Stomach (tissue), 19 donors: Measurements from ENCODE around the gene LYSET. TPM values are rescaled to one million over a fixed set of nuclear protein-coding genes. Genes with fewer than 3 reads are reported as not detected.
"Not testable (repeated sequence)": the region's sequence is repeated elsewhere in the genome, so short reads cannot be mapped to it uniquely, and the experiment has no call there.

ENCODE experiments used
- DNase-seq, 2 donors: peaks; one replicate each; pipeline versions ENCODE4 v3.0.0 to v3.0.0-alpha.2; 2013 to 2019
- H3K27ac ChIP-seq, 5 donors: fragments of 200-600 bp in 4 of 5; sonication (generic) in 4 of 5; one replicate each; pipeline ENCODE4 v1.5.1; 2013 to 2019; ENCODE audit warnings: mild to moderate bottlenecking in 1 of 5, moderate library complexity in 1 of 5
- H3K27me3 ChIP-seq, 3 donors: fragments of 200-600 bp; sonication (generic); one replicate each; pipeline ENCODE4 v1.5.1; 2017 to 2019; ENCODE audit warnings: mixed run types in 1 of 3
- H3K36me3 ChIP-seq, 4 donors: fragments of 200-600 bp; sonication (generic); 1 replicate in 3 of 4; 2 replicates in 1 of 4; pipeline ENCODE4 v1.5.1; 2016 to 2019
- H3K4me1 ChIP-seq, 4 donors: fragments of 200-600 bp; sonication (generic); one replicate each; pipeline ENCODE4 v1.5.1; 2016 to 2019
- H3K4me3 ChIP-seq, 4 donors: fragments of 200-600 bp; sonication (generic) in 3 of 4; one replicate each; pipeline ENCODE4 v1.5.1; 2016 to 2019; ENCODE audit warnings: mild to moderate bottlenecking in 1 of 4
- H3K9me3 ChIP-seq, 4 donors: fragments of 200-600 bp; sonication (generic); one replicate each; pipeline ENCODE4 v1.5.1; 2016 to 2019
- EP300 ChIP-seq: sonication (generic); formaldehyde crosslinking; IDR thresholded peaks from one replicate; pipeline ENCODE4 v1.6.1; 2017; ENCODE audit warnings: antibody characterized with exemption
- POLR2A ChIP-seq, 4 donors: fragments of 450-650 bp; IDR thresholded peaks; one replicate each; pipeline ENCODE4 v1.6.1; 2016; ENCODE audit warnings: antibody characterized with exemption in 4 of 4, control low read depth in 2 of 4, mild to moderate bottlenecking in 1 of 4, moderate library complexity in 1 of 4
- POLR2AphosphoS5 ChIP-seq, 3 donors: sonication (generic); formaldehyde crosslinking; IDR thresholded peaks; one replicate each; pipeline ENCODE4 v1.6.1; 2016; ENCODE audit warnings: antibody characterized with exemption in 3 of 3
- WGBS, 5 donors: extraction: QIAGEN DNeasy Blood & Tissue Kit in 3 of 5; methylation state at CpG; one replicate each; pipeline versions ENCODE4 v1.1.5 to v1.1.7; 2013 to 2018; 5-methylcytosine and 5-hydroxymethylcytosine counted together
- intact Hi-C: fragments of 100-400 bp; cut with DNase I; formaldehyde crosslinking; loops from one replicate; pipeline ENCODE4 v1.15.1; 2023; ENCODE audit warnings: low total_unique reads
- long read RNA-seq, 10 donors: transcript quantifications; one replicate each; lab custom pipeline, GENCODE V29; 2026
- polyA plus RNA-seq, 3 donors: library from polyadenylated mRNA; stranded (reverse); fragments of 200-250 nt; gene quantifications; one replicate each; pipeline ENCODE4 v1.2.3, GENCODE V29; 2013
- total RNA-seq, 5 donors: library from RNA; depleted of rRNA; stranded (reverse); fragments of >200 nt; gene quantifications; one replicate each; pipeline versions ENCODE4 v1.1.0 to v1.2.3, GENCODE V29; 2014 to 2016
- TF ChIP-seq, protein P1 (sequence below), 7 experiments: fragments of 450-650 bp in 4 of 7; fragments of 200-600 bp in 3 of 7; sonication (generic) in 3 of 7; IDR thresholded peaks; one replicate each; pipeline ENCODE4 v1.5.1; 2016 to 2019; ENCODE audit warnings: antibody characterized with exemption in 7 of 7, control low read depth in 2 of 7, mild to moderate bottlenecking in 1 of 7
- donor health status: healthy with polysubstance abuse.
- donor health status: Bipolar disorder and iron deficiency.
- donor health status: healthy.

LYSET gene, protein sequence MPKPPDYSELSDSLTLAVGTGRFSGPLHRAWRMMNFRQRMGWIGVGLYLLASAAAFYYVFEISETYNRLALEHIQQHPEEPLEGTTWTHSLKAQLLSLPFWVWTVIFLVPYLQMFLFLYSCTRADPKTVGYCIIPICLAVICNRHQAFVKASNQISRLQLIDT
- 10 to 100 TPM in 1 of 5 donors, 1 to 10 TPM in 2, under 1 TPM in 2; 0.87 to 11.6 (median 2.9) TPM for total RNA-seq
- 10 to 100 TPM; 19.3 to 23.8 (median 21.6) TPM for polyA plus RNA-seq
- long read RNA-seq, donor 1, partial matches to known transcripts, result 0 of 5 reads
- long read RNA-seq, donor 1, other reads (novel, unspliced or antisense), result 0 of 5 reads
- long read RNA-seq, donor 2, transcript TMEM251-201 (2 exons, 909 nt), result major isoform, 5 of 5 reads
- long read RNA-seq, donor 2, partial matches to known transcripts, result 0 of 5 reads
- long read RNA-seq, donor 2, other reads (novel, unspliced or antisense), result 0 of 5 reads
- long read RNA-seq, donor 3, transcript TMEM251-201 (2 exons, 909 nt), result major isoform, 8 of 9 reads
- long read RNA-seq, donor 3, partial matches to known transcripts, result 0 of 9 reads
- long read RNA-seq, donor 3, other reads (novel, unspliced or antisense), result 0 of 9 reads
- long read RNA-seq, donor 4, result 0 reads
- long read RNA-seq, donor 5, transcript TMEM251-201 (2 exons, 909 nt), result major isoform, 12 of 14 reads
- long read RNA-seq, donor 5, partial matches to known transcripts, result 0 of 14 reads
- long read RNA-seq, donor 5, other reads (novel, unspliced or antisense), result 0 of 14 reads
- long read RNA-seq, donor 6, transcript TMEM251-201 (2 exons, 909 nt), result major isoform, 22 of 41 reads
- long read RNA-seq, donor 6, transcript TMEM251-202 (2 exons, 1,303 nt), result minor isoform, 6 of 41 reads
- long read RNA-seq, donor 6, partial matches to known transcripts, result 13 of 41 reads
- long read RNA-seq, donor 6, other reads (novel, unspliced or antisense), result 0 of 41 reads
- long read RNA-seq, donor 7, transcript TMEM251-201 (2 exons, 909 nt), result major isoform, 12 of 13 reads
- long read RNA-seq, donor 7, partial matches to known transcripts, result 0 of 13 reads
- long read RNA-seq, donor 7, other reads (novel, unspliced or antisense), result 0 of 13 reads
- long read RNA-seq, donor 8, transcript TMEM251-201 (2 exons, 909 nt), result major isoform, 8 of 9 reads
- long read RNA-seq, donor 8, partial matches to known transcripts, result 0 of 9 reads
- long read RNA-seq, donor 8, other reads (novel, unspliced or antisense), result 0 of 9 reads
- long read RNA-seq, donor 9, transcript TMEM251-201 (2 exons, 909 nt), result major isoform, 8 of 14 reads
- long read RNA-seq, donor 9, transcript TMEM251-202 (2 exons, 1,303 nt), result minor isoform, 6 of 14 reads
- long read RNA-seq, donor 9, partial matches to known transcripts, result 0 of 14 reads
- long read RNA-seq, donor 9, other reads (novel, unspliced or antisense), result 0 of 14 reads
- long read RNA-seq, donor 10, transcript TMEM251-201 (2 exons, 909 nt), result major isoform, 9 of 13 reads
- long read RNA-seq, donor 10, partial matches to known transcripts, result 0 of 13 reads
- long read RNA-seq, donor 10, other reads (novel, unspliced or antisense), result 0 of 13 reads

DNA sequence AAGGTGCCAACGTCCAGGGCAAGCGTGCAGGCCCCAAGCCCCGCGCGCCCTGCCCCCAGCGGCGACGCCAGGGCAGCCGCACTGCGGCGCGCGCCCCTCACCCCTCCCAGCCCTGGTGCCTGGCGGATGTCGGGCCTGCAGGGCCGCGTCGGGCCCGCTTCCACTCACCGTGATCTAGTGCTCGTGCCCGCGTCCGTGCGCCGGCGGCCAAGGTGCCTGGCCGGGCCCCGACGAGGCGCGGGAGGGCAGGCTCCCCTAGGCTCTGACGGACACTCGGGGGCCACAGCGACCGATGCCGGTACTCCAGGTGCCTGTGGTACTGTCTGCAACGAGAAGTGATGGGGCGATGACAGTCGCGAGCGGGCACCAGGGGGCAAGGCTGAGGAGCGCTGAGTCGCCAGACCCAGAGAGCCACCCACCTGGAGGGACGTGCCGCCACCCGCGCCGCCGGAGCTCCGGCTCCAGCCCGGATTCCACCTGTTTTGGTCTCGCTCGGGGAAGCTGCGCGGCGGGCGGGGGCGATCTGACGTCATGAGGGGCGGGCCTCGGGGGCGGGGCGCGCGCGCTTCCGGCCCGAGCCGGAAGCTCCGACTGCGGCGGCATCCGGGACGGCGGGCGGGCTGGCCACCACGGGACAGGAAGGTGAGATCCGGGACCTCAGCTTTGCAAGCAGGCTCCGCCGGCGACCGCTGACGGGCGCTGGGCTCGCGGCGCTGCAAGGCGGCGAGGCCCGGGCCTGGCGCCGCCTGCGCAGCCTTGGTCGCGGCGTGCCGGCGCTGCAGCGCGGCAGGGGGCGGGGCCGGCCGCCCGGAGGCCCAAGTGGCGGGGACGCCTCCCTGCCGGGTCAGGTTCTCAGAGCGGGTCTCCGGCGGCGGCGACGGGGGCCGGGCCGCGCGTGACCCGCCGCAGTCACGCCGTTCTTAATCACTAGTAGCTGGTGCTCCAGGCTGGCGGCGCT is at the start of gene LYSET, which contains the start of gene MOAP1:
Gene LYSET, plus strand, starts transcription at position 927 of the 958 bp plus-strand sequence. CDS start 89 bp downstream, outside the sequence.
Gene MOAP1, minus strand, starts transcription at position 507 of the 958 bp plus-strand sequence. CDS start 655 bp downstream, outside the sequence.
- intact Hi-C loops, result no loop called here
- Histone ChIP-seq H3K36me3 (peaks cover 0 to 42% (median 38%) of the 10 kb centered on the region in 4 donors), H3K27me3 (no peaks in the 10 kb centered on the region), H3K4me3 (peak within 1 kb of the TSS; percentile 67 to 95 (median 76)), H3K27ac (peak within 1 kb of the TSS; percentile 92 to 100 (median 97)), H3K4me1 (peaks cover 24 to 42% (median 32%) of the 10 kb centered on the region in 4 donors), H3K9me3 (no peaks in the 10 kb centered on the region)
- 0 to 1% (median 0%) methylated on average over 19 to 124 of the region's 124 CpGs for WGBS, 5 donors
- TF ChIP-seq POLR2AphosphoS5 (IDR thresholded peaks at IDR 0.05) (peak; percentile 61 to 90 (median 89)), POLR2A (IDR thresholded peaks at IDR 0.05) (peak in 2 of 4 donors; percentile 66 to 76), EP300 (no peak)
- TF ChIP-seq, protein P1, sequence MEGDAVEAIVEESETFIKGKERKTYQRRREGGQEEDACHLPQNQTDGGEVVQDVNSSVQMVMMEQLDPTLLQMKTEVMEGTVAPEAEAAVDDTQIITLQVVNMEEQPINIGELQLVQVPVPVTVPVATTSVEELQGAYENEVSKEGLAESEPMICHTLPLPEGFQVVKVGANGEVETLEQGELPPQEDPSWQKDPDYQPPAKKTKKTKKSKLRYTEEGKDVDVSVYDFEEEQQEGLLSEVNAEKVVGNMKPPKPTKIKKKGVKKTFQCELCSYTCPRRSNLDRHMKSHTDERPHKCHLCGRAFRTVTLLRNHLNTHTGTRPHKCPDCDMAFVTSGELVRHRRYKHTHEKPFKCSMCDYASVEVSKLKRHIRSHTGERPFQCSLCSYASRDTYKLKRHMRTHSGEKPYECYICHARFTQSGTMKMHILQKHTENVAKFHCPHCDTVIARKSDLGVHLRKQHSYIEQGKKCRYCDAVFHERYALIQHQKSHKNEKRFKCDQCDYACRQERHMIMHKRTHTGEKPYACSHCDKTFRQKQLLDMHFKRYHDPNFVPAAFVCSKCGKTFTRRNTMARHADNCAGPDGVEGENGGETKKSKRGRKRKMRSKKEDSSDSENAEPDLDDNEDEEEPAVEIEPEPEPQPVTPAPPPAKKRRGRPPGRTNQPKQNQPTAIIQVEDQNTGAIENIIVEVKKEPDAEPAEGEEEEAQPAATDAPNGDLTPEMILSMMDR (IDR thresholded peaks at IDR 0.05), result peak in 3 of 7 experiments; percentile 4 to 35 (median 29)
- DNase-seq, result peak; percentile 89 to 96

- Histone ChIP-seq H3K27me3 (no peaks in the 10 kb centered on the region), H3K4me3 (no peak overlapping the region), H3K4me1 (peaks cover 10 to 71% (median 56%) of the 10 kb centered on the region in 4 donors), H3K27ac (peak overlapping the region in 4 of 5 donors; percentile 33 to 71 (median 68)), H3K36me3 (no peaks in the 10 kb centered on the region), H3K9me3 (no peaks in the 10 kb centered on the region)
- WGBS, 5 donors, result 28 to 59% (median 35%) methylated on average over 3 to 5 of the region's 5 CpGs
- TF ChIP-seq, protein P1 (IDR thresholded peaks at IDR 0.05), result no peak
- TF ChIP-seq POLR2A (IDR thresholded peaks at IDR 0.05) (no peak), POLR2AphosphoS5 (IDR thresholded peaks at IDR 0.05) (peak in 1 of 3 donors; percentile 33), EP300 (no peak)
- intact Hi-C loops, result loop anchor here (10.0 kb wide), 1 partner anchor 181 kb away; no protein-coding TSS in a partner anchor
- DNase-seq, result peak; percentile 39 to 76
Measured at GRCh38 chr14:93135399-93135798, 49.7 kb upstream of the LYSET start.

- Histone ChIP-seq H3K36me3 (no peaks in the 10 kb centered on the region), H3K4me1 (peaks cover 10 to 71% (median 56%) of the 10 kb centered on the region in 4 donors), H3K27me3 (no peaks in the 10 kb centered on the region), H3K9me3 (no peaks in the 10 kb centered on the region), H3K27ac (peak overlapping the region in 4 of 5 donors; percentile 33 to 71 (median 68)), H3K4me3 (no peak overlapping the region)
- WGBS, 5 donors, result 41 to 55% (median 46%) methylated on average over 8 of the region's 8 CpGs
- DNase-seq, result no peak
- intact Hi-C loops, result loop anchor here (10.0 kb wide), 1 partner anchor 181 kb away; no protein-coding TSS in a partner anchor
- TF ChIP-seq, protein P1 (IDR thresholded peaks at IDR 0.05), result no peak
- TF ChIP-seq EP300, result no peak
- TF ChIP-seq POLR2AphosphoS5 (IDR thresholded peaks at IDR 0.05), result no peak
- TF ChIP-seq POLR2A (IDR thresholded peaks at IDR 0.05), result no peak
Measured at GRCh38 chr14:93136009-93136408, 49.1 kb upstream of the LYSET start.

DNA sequence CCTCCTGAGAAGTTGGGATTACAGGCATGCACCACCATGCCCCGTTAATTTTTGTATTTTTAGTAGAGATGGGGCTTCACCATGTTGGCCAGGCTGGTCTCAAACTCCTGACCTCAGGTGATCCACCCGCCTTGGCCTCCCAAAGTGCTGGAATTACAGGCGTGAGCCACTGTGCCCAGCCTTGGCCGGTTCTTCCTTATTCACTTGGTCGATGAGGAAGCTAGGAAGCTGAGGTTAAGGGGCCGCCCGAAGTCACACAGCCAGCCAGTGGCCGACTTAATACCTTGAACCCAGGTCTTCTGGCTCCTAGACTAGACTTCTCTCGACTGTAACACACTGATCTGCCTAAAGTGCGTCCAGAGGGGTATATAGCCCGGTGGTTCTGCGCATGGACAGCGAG is 48.6 kb upstream of the LYSET start:
- not testable (repeated sequence) for H3K9me3 ChIP-seq, H3K4me3 ChIP-seq, H3K27ac ChIP-seq, H3K36me3 ChIP-seq, H3K27me3 ChIP-seq, DNase-seq
- 75 to 91% (median 80%) methylated on average over 13 of the region's 13 CpGs for WGBS, 5 donors
- peaks cover 10 to 71% (median 56%) of the 10 kb centered on the region in 4 donors for H3K4me1 ChIP-seq
- intact Hi-C loops, result loop anchor here (10.0 kb wide), 1 partner anchor 182 kb away; no protein-coding TSS in a partner anchor
